Kidney (tissue), 14 donors: ENCODE measurements around the gene ALG6. TPM values are rescaled to one million over a fixed set of nuclear protein-coding genes. Genes with fewer than 3 reads are reported as not detected.
A peak's percentile ranks its signal among the peaks of the same experiment; 100 is the strongest.

Source experiments
- DNase-seq, 5 donors: peaks; one replicate each; pipeline ENCODE4 v3.0.0-alpha.2; 2013 to 2020
- FAIRE-seq: peaks from 2 replicates; lab custom pipeline; 2012; peaks lifted over from hg19 to GRCh38; lab: Jason Lieb, UNC
- H3K27ac ChIP-seq, 2 donors: one replicate each; pipeline ENCODE4 v1.7.0; 2013; ENCODE audit warnings: low read depth in 2 of 2, low read length in 2 of 2, inconsistent platforms in 1 of 2
- H3K27me3 ChIP-seq: one replicate; pipeline ENCODE4 v1.7.1; 2013; ENCODE audit warnings: low read length, inconsistent platforms; ENCODE audit not compliant: control insufficient read depth, insufficient read depth
- H3K36me3 ChIP-seq, 3 donors: one replicate each; pipeline versions ENCODE4 v1.7.0 to v1.7.1; 2013; ENCODE audit warnings: low read length in 3 of 3, control low read depth in 1 of 3, inconsistent platforms in 1 of 3; ENCODE audit not compliant: insufficient read depth in 3 of 3, control insufficient read depth in 2 of 3
- H3K4me1 ChIP-seq, 3 donors: one replicate each; pipeline versions ENCODE4 v1.7.0 to v1.7.1; 2013; ENCODE audit warnings: low read length in 3 of 3, inconsistent platforms in 1 of 3, low read depth in 1 of 3; ENCODE audit not compliant: control insufficient read depth in 2 of 3, insufficient read depth in 2 of 3
- H3K4me3 ChIP-seq, 3 donors: one replicate each; pipeline versions ENCODE4 v1.7.0 to v1.8.1; 2013; ENCODE audit warnings: low read length in 3 of 3, control low read depth in 1 of 3, inconsistent platforms in 1 of 3
- H3K9ac ChIP-seq, 3 donors: one replicate each; pipeline versions ENCODE4 v1.7.0 to v1.7.1; 2013; ENCODE audit warnings: low read length in 3 of 3, control low read depth in 1 of 3, inconsistent platforms in 1 of 3
- H3K9me3 ChIP-seq, 3 donors: one replicate each; pipeline versions ENCODE4 v1.7.0 to v1.7.1; 2013; ENCODE audit warnings: low read length in 3 of 3, control low read depth in 1 of 3, inconsistent platforms in 1 of 3; ENCODE audit not compliant: control insufficient read depth in 2 of 3, insufficient read depth in 1 of 3
- CTCF ChIP-seq: IDR thresholded peaks from 3 replicates; pipeline ENCODE4 v1.5.1; 2012; ENCODE audit warnings: mild to moderate bottlenecking, moderate library complexity, borderline replicate concordance; ENCODE audit not compliant: insufficient read depth; ENCODE audit errors: extremely low read depth
- intact Hi-C: fragments of 100-400 bp; cut with DNase I; formaldehyde crosslinking; loops from one replicate; pipeline ENCODE4 v1.11.1; 2022
- polyA plus RNA-seq: library from polyadenylated mRNA; stranded (reverse); fragments of 350-450 nt; fragmentation: Illumina TruSeq; extraction: RNeasy Lipid Tissue Mini Kit (QIAGEN cat#74804); gene quantifications from one replicate; pipeline ENCODE4 v1.2.3, GENCODE V29; 2014; ENCODE audit warnings: low read depth, low replicate concordance; ENCODE audit not compliant: insufficient read depth
- total RNA-seq: library from RNA; stranded (reverse); fragmentation: NEBNext Ultra II Directional; extraction: Animal tissue kit (Norgen Biotek cat#: 25700); gene quantifications from one replicate; pipeline ENCODE4 v1.2.1, GENCODE V29; 2021
- donor health status: control.
- donor health status: control.
- donor health status: control.
- donor health status: control.
- donor health status: control.
- donor health status: DM: yes; HTN: yes; CAD: no.
- donor health status: Normal renal cell carcinoma (clear cell type).

The ALG6 gene
- total and polyA plus RNA-seq, 2 donors from 2014 or later, result 10.2 to 11.2 TPM

DNA sequence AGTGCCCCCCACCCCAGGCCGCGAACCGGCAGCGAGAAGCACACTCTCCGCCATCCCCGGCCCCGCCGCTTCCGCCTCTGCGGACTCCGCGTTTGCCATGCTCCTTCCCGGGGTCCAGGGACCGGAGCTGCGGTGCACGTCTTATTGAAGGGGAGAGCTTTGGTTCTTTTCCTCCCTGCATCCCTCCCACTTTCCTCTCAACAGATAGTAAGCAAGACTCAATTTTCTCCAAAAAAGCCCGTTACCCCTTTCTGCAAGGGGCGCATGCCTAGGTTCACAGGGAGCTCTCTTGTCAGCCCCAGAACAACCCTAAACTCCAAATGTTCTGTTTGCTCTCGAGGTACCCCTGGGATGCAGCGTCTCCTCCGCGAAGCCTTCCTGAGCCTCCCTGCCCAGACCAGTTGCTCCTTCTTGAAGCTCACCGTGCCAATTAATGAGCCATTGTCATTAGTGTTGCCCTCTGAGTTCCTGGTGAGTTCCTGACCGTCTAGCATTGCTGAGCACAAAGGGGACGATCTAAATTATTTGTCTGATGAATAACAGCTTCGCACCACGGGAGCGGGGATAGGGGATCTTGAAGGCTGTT, 37.0 kb upstream of the ALG6 start:
- Histone ChIP-seq H3K27me3 (peaks cover 74% of the 10 kb centered on the region), H3K4me1 (no peaks in the 10 kb centered on the region), H3K9me3 (peaks cover 0 to 3% (median 0%) of the 10 kb centered on the region in 3 donors), H3K27ac (no peak overlapping the region), H3K36me3 (no peaks in the 10 kb centered on the region), H3K4me3 (no peak overlapping the region), H3K9ac (no peak overlapping the region)
- peak in 3 of 5 donors; percentile 7 to 40 (median 28) for DNase-seq
- FAIRE-seq, result no peak
- intact Hi-C loops, result no loop called here
- TF ChIP-seq CTCF, result no peak

DNA sequence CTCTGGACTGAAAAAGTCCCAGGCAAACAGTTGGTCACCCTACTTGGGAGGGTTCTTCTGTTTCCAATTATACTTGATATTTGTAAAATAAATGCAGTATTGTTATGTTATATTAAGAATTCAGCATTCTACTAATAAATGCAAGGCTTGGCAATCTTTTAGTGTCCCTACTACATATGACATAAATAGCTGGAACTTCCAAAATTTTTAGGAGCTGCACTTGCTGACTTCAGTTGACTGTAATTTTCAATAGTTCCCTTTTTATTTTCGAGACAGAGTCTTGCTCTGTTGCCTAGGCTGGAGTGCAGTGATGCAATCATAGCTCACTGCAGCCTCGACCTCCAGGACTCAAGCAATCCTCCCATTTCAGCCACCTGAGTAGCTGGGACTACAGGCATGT, 25.0 kb upstream of the ALG6 start:
- no peak overlapping the region for H3K4me3 ChIP-seq
- H3K4me1 ChIP-seq, result no peaks in the 10 kb centered on the region
- H3K27ac ChIP-seq, result no peak overlapping the region
- H3K36me3 ChIP-seq, result no peaks in the 10 kb centered on the region
- DNase-seq, result no peak
- FAIRE-seq, result no peak
- TF ChIP-seq CTCF, result no peak
- no peaks in the 10 kb centered on the region for H3K9me3 ChIP-seq
- intact Hi-C loops, result no loop called here
- no peaks in the 10 kb centered on the region for H3K27me3 ChIP-seq
- H3K9ac ChIP-seq, result no peak overlapping the region

DNA sequence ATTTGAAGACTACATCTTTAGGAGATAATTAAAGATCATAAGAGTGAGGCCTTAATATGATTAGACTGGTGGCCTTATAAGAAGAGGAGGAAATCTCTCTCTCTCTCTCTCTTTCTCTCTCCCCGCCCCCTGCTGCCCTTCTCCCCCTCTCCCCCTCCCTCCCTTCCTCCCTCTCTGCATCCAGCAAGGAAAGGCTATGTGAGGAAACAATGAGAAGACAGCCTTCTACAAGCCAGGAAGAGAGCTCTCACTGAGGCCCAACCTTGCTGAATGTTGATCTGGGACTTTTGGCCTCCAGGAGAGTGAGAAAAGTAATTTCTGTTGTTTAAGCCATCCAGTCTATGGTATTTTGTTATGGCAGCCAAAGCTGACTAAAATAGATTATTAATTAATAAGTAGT, 23.5 kb upstream of the ALG6 start:
- DNase-seq (no peak), FAIRE-seq (no peak)
- Histone ChIP-seq H3K9ac (no peak overlapping the region), H3K4me3 (no peak overlapping the region), H3K4me1 (no peaks in the 10 kb centered on the region), H3K36me3 (no peaks in the 10 kb centered on the region), H3K9me3 (no peaks in the 10 kb centered on the region), H3K27ac (no peak overlapping the region), H3K27me3 (no peaks in the 10 kb centered on the region)
- TF ChIP-seq CTCF, result no peak
- intact Hi-C loops, result no loop called here

DNA sequence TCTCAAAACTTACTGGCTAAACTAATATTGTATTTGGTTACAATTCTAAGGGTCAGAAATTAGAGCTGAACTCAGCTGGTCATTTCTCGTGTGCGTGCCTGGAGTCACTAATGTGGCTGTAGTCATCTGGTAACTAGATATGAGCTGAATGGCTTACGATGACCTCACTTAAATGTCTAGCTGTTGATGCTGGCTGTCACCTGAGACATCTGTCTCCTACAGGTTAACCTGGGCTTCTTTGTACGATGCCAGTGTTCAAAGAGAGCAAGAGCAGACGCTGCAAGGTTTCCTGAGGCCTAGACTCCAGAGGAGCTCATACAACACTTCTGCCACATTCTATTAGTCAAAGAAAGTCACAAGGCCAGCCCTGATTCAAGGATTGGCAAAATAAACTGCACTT, 17.1 kb upstream of the ALG6 start:
- Histone ChIP-seq H3K9ac (no peak overlapping the region), H3K36me3 (no peaks in the 10 kb centered on the region), H3K4me3 (no peak overlapping the region), H3K27me3 (peaks cover 4% of the 10 kb centered on the region), H3K9me3 (no peaks in the 10 kb centered on the region), H3K4me1 (no peaks in the 10 kb centered on the region), H3K27ac (no peak overlapping the region)
- FAIRE-seq (no peak), DNase-seq (peak in 2 of 5 donors; percentile 11 to 19)
- intact Hi-C loops, result no loop called here
- no peak for TF ChIP-seq CTCF
